BE2C (cell line): ENCODE measurements around the gene CES4A.

ENCODE experiments used
- DNase-seq: peaks from one replicate; pipeline ENCODE4 v3.0.0-alpha.2; 2020
- H3K27me3 ChIP-seq: fragments of 250-450 bp; sonication (Bioruptor Pico); 2 replicates; pipeline ENCODE4 v1.5.1; 2020; ENCODE audit warnings: mild to moderate bottlenecking
- H3K36me3 ChIP-seq: fragments of 250-450 bp; sonication (Bioruptor Pico); 2 replicates; pipeline ENCODE4 v1.5.1; 2020; ENCODE audit warnings: mild to moderate bottlenecking
- H3K4me1 ChIP-seq: fragments of 250-450 bp; sonication (Bioruptor Pico); 2 replicates; pipeline ENCODE4 v1.5.1; 2020
- H3K4me3 ChIP-seq: 2 replicates; pipeline ENCODE4 v1.5.1; 2011; ENCODE audit warnings: low read depth, low read length
- H3K9me3 ChIP-seq: fragments of 250-450 bp; sonication (Bioruptor Pico); 2 replicates; pipeline ENCODE4 v1.5.1; 2020
- TF ChIP-seq, protein P1 (sequence below): IDR thresholded peaks from 2 replicates; pipeline ENCODE4 v1.5.1; 2012; ENCODE audit warnings: mild to moderate bottlenecking, low read depth, low read length

Gene CES4A

DNA sequence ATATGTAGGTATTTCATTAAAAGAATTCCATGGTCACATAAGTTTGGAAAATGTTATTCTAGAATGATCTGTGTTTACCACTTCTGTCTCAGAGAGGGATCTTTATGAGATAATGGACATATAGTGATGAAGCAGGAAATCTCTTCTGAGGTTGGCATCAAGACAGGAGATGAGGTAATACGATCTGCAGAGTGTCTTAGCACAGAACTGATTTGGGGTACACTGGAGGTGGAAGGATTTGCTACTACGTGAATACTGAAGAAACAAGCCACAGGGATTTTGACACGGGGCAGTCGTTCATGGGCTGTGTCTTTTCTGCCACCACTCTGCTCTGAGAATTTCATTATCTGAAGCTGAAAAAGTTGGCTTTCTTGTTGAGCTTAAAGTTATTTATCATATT, 46.1 kb downstream of the CES4A start:
- H3K4me1 ChIP-seq, result peaks cover 17% of the 10 kb centered on the region
- H3K36me3 ChIP-seq, result peaks cover 44% of the 10 kb centered on the region
- no peak overlapping the region for H3K4me3 ChIP-seq
- no peak for DNase-seq
- H3K27me3 ChIP-seq, result no peaks in the 10 kb centered on the region
- no peaks in the 10 kb centered on the region for H3K9me3 ChIP-seq
- TF ChIP-seq, protein P1, sequence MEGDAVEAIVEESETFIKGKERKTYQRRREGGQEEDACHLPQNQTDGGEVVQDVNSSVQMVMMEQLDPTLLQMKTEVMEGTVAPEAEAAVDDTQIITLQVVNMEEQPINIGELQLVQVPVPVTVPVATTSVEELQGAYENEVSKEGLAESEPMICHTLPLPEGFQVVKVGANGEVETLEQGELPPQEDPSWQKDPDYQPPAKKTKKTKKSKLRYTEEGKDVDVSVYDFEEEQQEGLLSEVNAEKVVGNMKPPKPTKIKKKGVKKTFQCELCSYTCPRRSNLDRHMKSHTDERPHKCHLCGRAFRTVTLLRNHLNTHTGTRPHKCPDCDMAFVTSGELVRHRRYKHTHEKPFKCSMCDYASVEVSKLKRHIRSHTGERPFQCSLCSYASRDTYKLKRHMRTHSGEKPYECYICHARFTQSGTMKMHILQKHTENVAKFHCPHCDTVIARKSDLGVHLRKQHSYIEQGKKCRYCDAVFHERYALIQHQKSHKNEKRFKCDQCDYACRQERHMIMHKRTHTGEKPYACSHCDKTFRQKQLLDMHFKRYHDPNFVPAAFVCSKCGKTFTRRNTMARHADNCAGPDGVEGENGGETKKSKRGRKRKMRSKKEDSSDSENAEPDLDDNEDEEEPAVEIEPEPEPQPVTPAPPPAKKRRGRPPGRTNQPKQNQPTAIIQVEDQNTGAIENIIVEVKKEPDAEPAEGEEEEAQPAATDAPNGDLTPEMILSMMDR, result no peak

DNA sequence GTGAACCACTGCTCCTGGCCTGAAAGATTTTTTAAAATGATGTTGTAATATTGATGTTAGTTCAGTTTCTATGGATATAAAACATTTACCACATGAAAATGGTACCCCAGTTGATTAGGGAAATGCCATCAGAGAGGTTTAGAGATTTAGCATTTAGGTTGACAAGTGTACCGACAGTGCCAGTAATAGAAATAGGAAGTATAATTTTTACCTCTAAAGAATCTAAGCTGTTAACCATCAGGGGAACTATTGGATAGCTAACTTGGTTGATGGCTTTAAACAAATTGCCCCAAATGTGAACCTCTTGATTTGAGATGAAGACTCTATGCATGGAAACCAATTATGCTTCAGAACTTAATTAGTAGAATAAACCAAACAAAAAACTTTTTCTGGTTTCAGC, 47.0 kb downstream of the CES4A start:
- Histone ChIP-seq H3K9me3 (no peaks in the 10 kb centered on the region), H3K4me3 (no peak overlapping the region), H3K27me3 (no peaks in the 10 kb centered on the region), H3K36me3 (peaks cover 49% of the 10 kb centered on the region), H3K4me1 (peaks cover 17% of the 10 kb centered on the region)
- TF ChIP-seq, protein P1, result no peak
- DNase-seq, result no peak

DNA sequence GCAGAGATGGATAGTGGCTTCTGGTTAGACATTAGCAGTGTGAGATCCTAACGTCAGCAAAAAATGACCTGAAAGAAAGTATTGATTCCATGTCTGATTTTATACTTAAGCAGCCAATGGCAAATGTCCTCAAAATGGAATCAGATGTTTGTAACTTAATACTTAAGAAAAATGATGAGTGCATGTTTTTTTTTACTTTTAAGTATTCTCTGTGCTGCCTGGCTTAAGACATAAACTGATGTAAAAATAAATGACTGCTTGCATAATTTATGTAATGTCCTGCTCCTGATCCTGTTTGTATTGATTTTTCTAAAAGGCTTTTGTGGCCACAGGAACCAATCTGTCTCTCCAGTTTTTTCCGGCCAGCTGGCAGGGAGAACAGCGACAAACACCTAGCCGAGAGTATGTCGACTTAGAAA, 47.9 kb downstream of the CES4A start:
- H3K36me3 ChIP-seq, result peaks cover 52% of the 10 kb centered on the region

DNA sequence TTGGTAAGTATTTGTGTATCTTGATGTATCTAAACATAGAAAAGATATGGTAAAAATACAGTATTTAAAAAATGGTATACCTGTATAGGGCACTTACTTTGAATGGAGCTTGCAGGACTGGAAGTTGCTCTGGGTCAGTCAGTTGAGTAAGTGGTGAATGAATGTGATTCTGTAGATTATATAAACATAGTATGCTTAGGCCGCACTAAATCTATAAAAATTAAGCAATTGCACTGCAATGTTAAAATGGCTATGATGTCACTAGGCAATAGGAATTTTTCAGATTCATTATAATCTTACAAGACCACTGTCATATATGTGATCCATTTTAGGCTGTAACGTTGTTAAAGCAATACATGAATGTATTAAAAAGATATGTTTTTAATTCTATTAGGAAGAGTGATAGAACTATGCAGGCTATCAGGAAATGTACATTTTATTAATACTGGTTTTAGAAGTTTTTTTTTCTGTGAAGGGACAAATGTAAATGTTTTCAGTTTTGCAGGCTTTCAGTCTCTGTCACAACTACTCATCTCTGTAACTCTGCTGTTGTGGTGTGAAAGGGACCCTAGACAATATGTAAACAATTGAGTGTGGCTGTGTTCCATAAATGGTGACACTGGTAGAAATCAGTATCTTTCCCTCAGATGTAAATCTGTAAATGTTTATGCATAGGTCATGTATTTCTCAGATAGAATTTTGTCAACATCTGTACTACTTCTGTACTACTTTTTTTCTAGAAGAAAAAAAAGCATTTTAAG, 51.1 kb downstream of the CES4A start:
- peaks cover 38% of the 10 kb centered on the region for H3K36me3 ChIP-seq
- TF ChIP-seq, protein P1, result no peak
- peaks cover 17% of the 10 kb centered on the region for H3K4me1 ChIP-seq
- H3K4me3 ChIP-seq, result no peak overlapping the region
- no peaks in the 10 kb centered on the region for H3K27me3 ChIP-seq
- H3K9me3 ChIP-seq, result no peaks in the 10 kb centered on the region
- no peak for DNase-seq

More for the DNA sequence above, 47.9 kb downstream of the CES4A start:
- H3K27me3 ChIP-seq, result no peaks in the 10 kb centered on the region
- H3K4me3 ChIP-seq, result no peak overlapping the region
- H3K4me1 ChIP-seq, result peaks cover 17% of the 10 kb centered on the region
- no peaks in the 10 kb centered on the region for H3K9me3 ChIP-seq
- DNase-seq, result peak; percentile 47
- TF ChIP-seq, protein P1, result no peak

DNA sequence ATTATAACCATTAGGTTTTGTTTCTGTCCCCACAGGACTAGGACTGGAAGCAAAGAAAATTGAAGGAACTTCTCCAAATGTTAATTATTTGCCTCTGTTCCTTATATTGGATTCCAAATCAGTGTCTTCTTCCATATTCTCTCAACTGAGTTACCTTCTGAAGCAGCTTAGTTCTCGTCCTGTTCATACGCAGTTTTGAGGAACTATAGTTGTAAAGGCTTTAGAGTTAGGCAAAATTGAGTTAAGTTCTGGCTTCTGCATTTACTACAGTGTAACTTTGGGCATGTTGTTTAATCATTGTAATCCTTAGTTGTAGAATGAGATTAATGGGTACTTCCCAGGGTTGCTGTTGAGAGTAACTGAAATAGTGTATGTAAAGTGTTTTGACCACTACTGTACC, 51.8 kb downstream of the CES4A start:
- no peak overlapping the region for H3K4me3 ChIP-seq
- TF ChIP-seq, protein P1, result no peak
- H3K9me3 ChIP-seq, result no peaks in the 10 kb centered on the region
- no peak for DNase-seq
- peaks cover 35% of the 10 kb centered on the region for H3K36me3 ChIP-seq
- H3K4me1 ChIP-seq, result peaks cover 16% of the 10 kb centered on the region
- no peaks in the 10 kb centered on the region for H3K27me3 ChIP-seq

DNA sequence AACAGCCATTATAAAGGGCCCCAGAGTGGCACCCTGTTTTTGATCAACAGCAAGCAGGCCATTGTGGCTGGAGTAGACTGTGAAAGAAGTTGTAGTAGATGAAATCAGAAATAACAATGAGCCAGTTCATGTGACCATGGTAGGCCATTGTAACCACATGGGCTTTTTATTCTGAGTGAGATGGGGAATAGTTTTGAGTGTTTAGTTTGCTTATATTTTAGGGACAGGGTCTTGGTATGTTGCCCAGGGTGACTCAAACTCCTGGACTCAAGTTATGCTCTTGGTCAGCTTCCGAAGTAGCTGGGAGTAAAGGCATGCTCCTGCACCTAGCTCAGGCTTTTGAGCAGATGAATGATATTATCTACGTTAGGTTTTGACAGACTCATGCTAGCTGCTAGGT, 52.5 kb downstream of the CES4A start:
- no peaks in the 10 kb centered on the region for H3K27me3 ChIP-seq
- DNase-seq, result no peak
- no peak overlapping the region for H3K4me3 ChIP-seq
- TF ChIP-seq, protein P1, result no peak
- peaks cover 34% of the 10 kb centered on the region for H3K36me3 ChIP-seq
- no peaks in the 10 kb centered on the region for H3K9me3 ChIP-seq
- H3K4me1 ChIP-seq, result peaks cover 11% of the 10 kb centered on the region; the same call in 1 of the 2 replicates
